K562 (cell line): Measurements from ENCODE around the gene KLF2. TPM values are rescaled to one million over a fixed set of nuclear protein-coding genes. Genes with fewer than 3 reads are reported as not detected.

Experiments used
- CBFB ChIP-seq: sonication (generic); formaldehyde crosslinking; IDR thresholded peaks from 2 replicates; pipeline ENCODE4 v1.4.0; 2020; ENCODE audit warnings: mild to moderate bottlenecking, missing genetic modification reagents
- CTBP1 ChIP-seq: fragments of 450-650 bp; IDR thresholded peaks from 2 replicates; pipeline ENCODE4 v1.6.1; 2016; ENCODE audit warnings: borderline replicate concordance
- DIDO1 ChIP-seq: fragments of 450-650 bp; IDR thresholded peaks from 2 replicates; pipeline ENCODE4 v1.6.1; 2016; ENCODE audit warnings: low read depth, missing biosample characterization, missing genetic modification characterization
- FOXJ2 ChIP-seq: fragments of 200-800 bp; sonication (Bioruptor generic); IDR thresholded peaks from 2 replicates; pipeline ENCODE4 v1.6.1; 2016; ENCODE audit warnings: missing genetic modification characterization, missing compliant biosample characterization
- JUN ChIP-seq, 2 experiments: sonication (generic) in 1 of 2; formaldehyde crosslinking in 1 of 2; IDR thresholded peaks; 2 replicates each; pipeline versions ENCODE4 v1.6.1 to v1.8.0; 2012 to 2022; ENCODE audit warnings: borderline replicate concordance in 2 of 2, mild to moderate bottlenecking in 2 of 2, improper control_type of control experiment in 1 of 2, low read depth in 1 of 2, low read length in 1 of 2, missing genetic modification reagents in 1 of 2
- KDM1A ChIP-seq, 2 experiments: fragments of 450-650 bp; IDR thresholded peaks; 2 replicates each; pipeline ENCODE4 v1.6.1; 2016; ENCODE audit warnings: mild to moderate bottlenecking in 2 of 2
- KLF13 ChIP-seq: fragments of 450-650 bp; IDR thresholded peaks from 2 replicates; pipeline ENCODE4 v1.6.1; 2016; ENCODE audit warnings: missing genetic modification characterization, low read depth, mild to moderate bottlenecking, missing compliant biosample characterization, moderate library complexity, borderline replicate concordance
- KLF16 ChIP-seq: IDR thresholded peaks from 2 replicates; pipeline ENCODE4 v1.6.1; 2016; ENCODE audit warnings: antibody characterized with exemption
- LCOR ChIP-seq: sonication (generic); formaldehyde crosslinking; IDR thresholded peaks from 2 replicates; pipeline ENCODE4 v1.8.0; 2022; ENCODE audit warnings: mild to moderate bottlenecking, missing genetic modification reagents
- POLR2AphosphoS5 ChIP-seq: IDR thresholded peaks from 2 replicates; pipeline ENCODE4 v1.6.1; 2011; ENCODE audit warnings: mild to moderate bottlenecking, low read depth, low read length, moderate library complexity; ENCODE audit not compliant: control insufficient read depth, insufficient read depth
- RBM15 ChIP-seq: fragments of 200-400 bp; formaldehyde crosslinking; IDR thresholded peaks from 2 replicates; pipeline ENCODE4 v1.6.1; 2018; ENCODE audit warnings: mild to moderate bottlenecking, low read length, moderate library complexity; ENCODE audit not compliant: insufficient read depth
- ZNF766 ChIP-seq: fragments of 200-800 bp; sonication (Bioruptor generic); conservative IDR thresholded peaks from 2 replicates; pipeline ENCODE4 v1.6.1; 2016; ENCODE audit warnings: missing genetic modification characterization, missing compliant biosample characterization
- polyA plus RNA-seq, 8 experiments: library from polyadenylated mRNA; depleted of rRNA in 4 of 8; stranded (reverse) in 5 of 8; unstranded in 3 of 8; fragments of >200 nt; fragmentation: Nextera tagmentation in 2 of 8; fragmentation: Illumina TruSeq in 1 of 8; extraction: Ambion mirVana in 2 of 8; extraction: Trizol in 1 of 8; gene quantifications; 2 replicates each; pipeline versions ENCODE4 v1.2.1 to v1.2.3, GENCODE V29; 2011 to 2014; ENCODE audit warnings: inconsistent platforms in 1 of 8, missing spikeins in 1 of 8
- total RNA-seq, 7 experiments: library from RNA; depleted of rRNA in 6 of 7; stranded (reverse); fragments of >200 nt in 6 of 7; fragmentation: Illumina TruSeq in 2 of 7; extraction: Trizol in 2 of 7; gene quantifications; 2 replicates each; pipeline versions ENCODE4 v1.2.1 to v1.2.3, GENCODE V29; 2011 to 2021; ENCODE audit warnings: low replicate concordance in 1 of 7
- TF ChIP-seq, protein P1 (sequence below): fragments of 150-350 bp; IDR thresholded peaks from 2 replicates; pipeline ENCODE4 v1.6.1; 2014; ENCODE audit warnings: low read depth, mild to moderate bottlenecking, low read length, borderline replicate concordance

Gene KLF2
- total and polyA plus RNA-seq, 9 of the 15 experiments (the other 6 are each of a cell fraction or from before 2014, with no cell fraction given), result 0.07 to 0.71 TPM; not detected in 7

DNA sequence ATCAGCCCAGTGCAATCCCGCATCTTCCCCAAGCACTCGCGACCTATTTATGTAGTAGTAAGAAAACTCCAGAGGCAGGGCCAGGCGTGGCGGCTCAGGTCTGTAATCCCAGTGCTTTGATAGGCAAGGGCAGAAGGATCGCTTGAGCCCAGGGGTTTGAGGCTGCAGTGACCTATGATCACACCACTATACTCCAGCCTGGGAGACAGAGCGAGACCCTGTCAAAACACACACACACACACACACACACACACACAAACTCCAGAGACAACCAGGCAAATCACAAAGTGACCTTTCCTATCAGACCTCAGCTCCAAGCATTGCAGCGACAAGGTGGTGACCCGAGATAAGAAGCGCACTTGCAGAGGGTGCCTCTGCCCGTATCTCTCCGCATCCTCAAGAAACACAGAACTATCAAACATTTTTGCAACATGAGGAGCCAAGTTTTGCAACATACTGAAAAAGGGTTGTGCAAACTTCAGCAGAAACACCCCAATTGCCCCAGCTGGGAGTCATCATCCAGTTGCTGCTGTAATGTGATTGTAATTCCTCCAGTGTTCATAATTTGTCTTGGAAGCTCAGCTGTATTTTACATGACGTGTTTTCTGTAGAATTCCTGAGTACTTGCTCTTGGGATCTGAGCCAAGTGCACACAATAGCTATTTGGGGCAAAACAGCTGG lies 8.7 kb upstream of the KLF2 start (continued):
- TF ChIP-seq LCOR (CRISPR knock-in tag) (0 out of 2 replicates have a peak, but pooled peaks have one; percentile 20), KLF13 (tag) (no peak), DIDO1 (peak; percentile 72), POLR2AphosphoS5 (peak; percentile 70), RBM15 (no peak), JUN (IDR thresholded peaks at IDR 0.05; ENCODE audit: borderline replicate concordance, low read depth, low read length) (peak; percentile 34; the same call in 1 of the 2 replicates), JUN (CRISPR knock-in tag; IDR thresholded peaks at IDR 0.05; ENCODE audit: borderline replicate concordance) (no peak), FOXJ2 (tag) (peak; percentile 88; the same call in 1 of the 2 replicates), KLF16 (peak; percentile 93), CBFB (0 out of 2 replicates have a peak, but pooled peaks have one; percentile 54), CTBP1 (peak; percentile 98), ZNF766 (peak; percentile 98), KDM1A (IDR thresholded peaks at IDR 0.05) (peak; percentile 99)
- TF ChIP-seq, protein P1, sequence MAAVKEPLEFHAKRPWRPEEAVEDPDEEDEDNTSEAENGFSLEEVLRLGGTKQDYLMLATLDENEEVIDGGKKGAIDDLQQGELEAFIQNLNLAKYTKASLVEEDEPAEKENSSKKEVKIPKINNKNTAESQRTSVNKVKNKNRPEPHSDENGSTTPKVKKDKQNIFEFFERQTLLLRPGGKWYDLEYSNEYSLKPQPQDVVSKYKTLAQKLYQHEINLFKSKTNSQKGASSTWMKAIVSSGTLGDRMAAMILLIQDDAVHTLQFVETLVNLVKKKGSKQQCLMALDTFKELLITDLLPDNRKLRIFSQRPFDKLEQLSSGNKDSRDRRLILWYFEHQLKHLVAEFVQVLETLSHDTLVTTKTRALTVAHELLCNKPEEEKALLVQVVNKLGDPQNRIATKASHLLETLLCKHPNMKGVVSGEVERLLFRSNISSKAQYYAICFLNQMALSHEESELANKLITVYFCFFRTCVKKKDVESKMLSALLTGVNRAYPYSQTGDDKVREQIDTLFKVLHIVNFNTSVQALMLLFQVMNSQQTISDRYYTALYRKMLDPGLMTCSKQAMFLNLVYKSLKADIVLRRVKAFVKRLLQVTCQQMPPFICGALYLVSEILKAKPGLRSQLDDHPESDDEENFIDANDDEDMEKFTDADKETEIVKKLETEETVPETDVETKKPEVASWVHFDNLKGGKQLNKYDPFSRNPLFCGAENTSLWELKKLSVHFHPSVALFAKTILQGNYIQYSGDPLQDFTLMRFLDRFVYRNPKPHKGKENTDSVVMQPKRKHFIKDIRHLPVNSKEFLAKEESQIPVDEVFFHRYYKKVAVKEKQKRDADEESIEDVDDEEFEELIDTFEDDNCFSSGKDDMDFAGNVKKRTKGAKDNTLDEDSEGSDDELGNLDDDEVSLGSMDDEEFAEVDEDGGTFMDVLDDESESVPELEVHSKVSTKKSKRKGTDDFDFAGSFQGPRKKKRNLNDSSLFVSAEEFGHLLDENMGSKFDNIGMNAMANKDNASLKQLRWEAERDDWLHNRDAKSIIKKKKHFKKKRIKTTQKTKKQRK, result no peak
